K562 (cell line): ENCODE results near the gene SPATA31D1.
"Not testable (repeated sequence)": the region's sequence is repeated elsewhere in the genome, so short reads cannot be mapped to it uniquely, and the experiment has no call there.

Experiments used
- ARID2 ChIP-seq: fragments of 450-650 bp; IDR thresholded peaks from 2 replicates; pipeline ENCODE4 v1.6.1; 2017; ENCODE audit warnings: antibody characterized with exemption, mild to moderate bottlenecking
- ATF1 ChIP-seq, 2 experiments: fragments of 450-650 bp in 1 of 2; IDR thresholded peaks; 2 replicates each; pipeline ENCODE4 v1.6.1; 2016; ENCODE audit warnings: missing compliant biosample characterization in 1 of 2, missing genetic modification characterization in 1 of 2
- JUNB ChIP-seq: fragments of 450-650 bp; formaldehyde crosslinking; conservative IDR thresholded peaks from 2 replicates; pipeline ENCODE4 v1.4.0; 2020; ENCODE audit warnings: mild to moderate bottlenecking
- MXI1 ChIP-seq: IDR thresholded peaks from 2 replicates; pipeline ENCODE4 v1.6.1; 2011; ENCODE audit warnings: low read depth, mild to moderate bottlenecking, improper control_type of control experiment, low read length
- NKRF ChIP-seq: fragments of 450-650 bp; IDR thresholded peaks from 2 replicates; pipeline ENCODE4 v1.6.1; 2016; ENCODE audit warnings: borderline replicate concordance
- POLR2A ChIP-seq: fragments of 450-650 bp; conservative IDR thresholded peaks from 2 replicates; pipeline ENCODE4 v1.6.1; 2016
- TBL1XR1 ChIP-seq, 2 experiments: IDR thresholded peaks; 2 replicates each; pipeline ENCODE4 v1.6.1; 2012; ENCODE audit warnings: improper control_type of control experiment in 2 of 2, low read length in 2 of 2, mild to moderate bottlenecking in 1 of 2
- ZNF398 ChIP-seq: fragments of 250-450 bp; sonication (Bioruptor Pico); IDR thresholded peaks from 2 replicates; pipeline ENCODE4 v1.8.0; 2021; ENCODE audit warnings: moderate library complexity, mild to moderate bottlenecking, inconsistent platforms

GRCh38 chr9:81948650-81949049 lies 39.9 kb upstream of the SPATA31D1 start:
- TF ChIP-seq JUNB; ARID2; POLR2A; MXI1; TBL1XR1 (IDR thresholded peaks at IDR 0.05; ENCODE audit: low read length in 2 of 2); ZNF398 (CRISPR knock-in tag); NKRF; ATF1 (CRISPR knock-in tag; IDR thresholded peaks at IDR 0.05); ATF1 (tag; IDR thresholded peaks at IDR 0.05): not testable (repeated sequence)
